ENCODE measurements around the gene CISH.

- TF ChIP-seq CTCF (conservative IDR thresholded peaks at IDR 0.05) (no peak), EZH2 (IDR thresholded peaks at IDR 0.05; ENCODE audit: low read depth) (no peak)
These were observed 21.7 kb upstream of the CISH start for GRCh38 chr3:50633230-50633790.
